MM.1S (cell line): ENCODE results near the gene DPP6.

Experiments used
- CTCF ChIP-seq: fragments of 300-600 bp; sonication (generic); IDR thresholded peaks from 2 replicates; pipeline ENCODE4 v1.5.1; 2016; ENCODE audit warnings: antibody characterized with exemption, low read length, mixed read lengths
- EZH2 ChIP-seq: fragments of 300-600 bp; sonication (generic); optimal IDR thresholded peaks from 2 replicates; pipeline ENCODE3; 2017; ENCODE audit warnings: low read depth, mild to moderate bottlenecking, antibody characterized with exemption, low read length, mixed read lengths

DNA sequence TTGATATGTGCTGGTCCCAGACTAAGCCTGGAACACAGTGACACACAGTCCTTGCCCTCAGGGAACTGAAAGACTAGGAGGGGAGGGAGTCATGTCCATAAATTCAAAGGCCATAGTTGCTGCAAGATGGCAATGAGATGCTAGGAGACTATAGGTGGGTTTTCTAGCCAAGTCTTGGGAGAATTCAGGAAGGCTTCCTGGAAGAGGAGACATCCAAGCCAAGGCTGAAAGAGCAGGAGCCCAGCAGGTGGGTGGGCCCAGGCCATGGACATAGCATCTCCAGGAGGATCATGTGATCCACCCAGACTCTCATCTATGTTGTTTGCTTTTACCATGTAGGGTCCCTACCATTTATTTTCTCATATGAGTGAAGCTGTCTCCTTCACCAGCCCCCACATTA, 335.1 kb downstream of the DPP6 start:
- TF ChIP-seq CTCF (no peak), EZH2 (no peak)
